ENCODE results near the gene EMSY.

The EMSY gene

DNA sequence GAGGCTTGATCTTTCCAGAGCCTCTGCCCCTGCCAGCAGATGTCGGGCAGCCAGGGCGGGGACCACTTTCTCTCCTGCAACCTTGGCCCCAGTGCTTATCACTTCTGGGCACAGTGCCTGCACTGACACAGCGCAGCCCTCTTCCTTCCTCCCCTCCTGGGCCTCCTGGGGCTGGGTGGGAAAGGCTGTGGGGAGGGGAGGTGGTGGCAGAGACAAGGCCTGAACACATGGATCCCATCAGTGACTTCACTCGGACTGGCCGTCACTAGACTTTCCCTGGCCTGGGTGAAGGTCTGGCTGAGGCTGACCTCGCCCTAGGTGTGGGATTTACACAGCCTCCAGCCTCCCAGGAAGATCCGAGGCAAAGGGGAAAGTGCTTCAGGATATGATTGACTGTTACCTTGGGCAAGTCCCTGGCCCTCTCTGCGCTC is 157.6 kb downstream of the EMSY start:
- TF ChIP-seq, protein P1, sequence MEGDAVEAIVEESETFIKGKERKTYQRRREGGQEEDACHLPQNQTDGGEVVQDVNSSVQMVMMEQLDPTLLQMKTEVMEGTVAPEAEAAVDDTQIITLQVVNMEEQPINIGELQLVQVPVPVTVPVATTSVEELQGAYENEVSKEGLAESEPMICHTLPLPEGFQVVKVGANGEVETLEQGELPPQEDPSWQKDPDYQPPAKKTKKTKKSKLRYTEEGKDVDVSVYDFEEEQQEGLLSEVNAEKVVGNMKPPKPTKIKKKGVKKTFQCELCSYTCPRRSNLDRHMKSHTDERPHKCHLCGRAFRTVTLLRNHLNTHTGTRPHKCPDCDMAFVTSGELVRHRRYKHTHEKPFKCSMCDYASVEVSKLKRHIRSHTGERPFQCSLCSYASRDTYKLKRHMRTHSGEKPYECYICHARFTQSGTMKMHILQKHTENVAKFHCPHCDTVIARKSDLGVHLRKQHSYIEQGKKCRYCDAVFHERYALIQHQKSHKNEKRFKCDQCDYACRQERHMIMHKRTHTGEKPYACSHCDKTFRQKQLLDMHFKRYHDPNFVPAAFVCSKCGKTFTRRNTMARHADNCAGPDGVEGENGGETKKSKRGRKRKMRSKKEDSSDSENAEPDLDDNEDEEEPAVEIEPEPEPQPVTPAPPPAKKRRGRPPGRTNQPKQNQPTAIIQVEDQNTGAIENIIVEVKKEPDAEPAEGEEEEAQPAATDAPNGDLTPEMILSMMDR (IDR thresholded peaks at IDR 0.05; ENCODE audit: insufficient read depth, low read depth, low read length, missing control alignments), result no peak
- no peak overlapping the region for H3K4me3 ChIP-seq (ENCODE audit: low read depth, low read length)
- no peak for DNase-seq (ENCODE audit: low read depth)

Data from GM12865 (cell line).